Small intestine (tissue), 7 donors: Measurements from ENCODE around the gene AKAP6. TPM values are rescaled to one million over a fixed set of nuclear protein-coding genes. Genes with fewer than 3 reads are reported as not detected.

Experiments
- DNase-seq, 2 donors: peaks; one replicate each; pipeline versions ENCODE4 v3.0.0 to v3.0.0-alpha.2; 2013
- FAIRE-seq: peaks from 2 replicates; lab custom pipeline; 2012; peaks lifted over from hg19 to GRCh38; lab: Jason Lieb, UNC
- H3K27ac ChIP-seq, 3 donors: one replicate each; pipeline ENCODE4 v1.5.1; 2013; ENCODE audit warnings: low read length in 2 of 3, mild to moderate bottlenecking in 2 of 3, control low read depth in 1 of 3, inconsistent platforms in 1 of 3, low read depth in 1 of 3, moderate library complexity in 1 of 3
- H3K27me3 ChIP-seq, 3 donors: one replicate each; pipeline ENCODE4 v1.6.1; 2013; ENCODE audit warnings: low read length in 3 of 3, inconsistent platforms in 1 of 3; ENCODE audit not compliant: control insufficient read depth in 3 of 3, insufficient read depth in 3 of 3
- H3K36me3 ChIP-seq, 3 donors: one replicate each; pipeline ENCODE4 v1.6.1; 2013; ENCODE audit warnings: low read length in 3 of 3, inconsistent platforms in 1 of 3, low read depth in 1 of 3, mild to moderate bottlenecking in 1 of 3, moderate library complexity in 1 of 3; ENCODE audit not compliant: control insufficient read depth in 3 of 3, insufficient read depth in 2 of 3
- H3K4me1 ChIP-seq, 3 donors: one replicate each; pipeline ENCODE4 v1.6.1; 2013; ENCODE audit warnings: low read length in 2 of 3, inconsistent platforms in 1 of 3, low read depth in 1 of 3, mild to moderate bottlenecking in 1 of 3, moderate library complexity in 1 of 3; ENCODE audit not compliant: control insufficient read depth in 3 of 3, insufficient read depth in 2 of 3
- H3K4me3 ChIP-seq, 3 donors: one replicate each; pipeline ENCODE4 v1.5.1; 2013; ENCODE audit warnings: low read length in 3 of 3, control low read depth in 1 of 3, inconsistent platforms in 1 of 3, low read depth in 1 of 3, mild to moderate bottlenecking in 1 of 3, moderate library complexity in 1 of 3
- H3K9me3 ChIP-seq, 2 donors: one replicate each; pipeline ENCODE4 v1.6.1; 2013; ENCODE audit warnings: low read depth in 1 of 2, low read length in 1 of 2; ENCODE audit not compliant: control insufficient read depth in 2 of 2, insufficient read depth in 1 of 2
- WGBS, 3 donors: extraction: QIAGEN DNeasy Blood & Tissue Kit; methylation state at CpG; one replicate each; pipeline ENCODE4 v1.1.7; 2013; 5-methylcytosine and 5-hydroxymethylcytosine counted together
- polyA plus RNA-seq, 4 donors: library from polyadenylated mRNA; stranded (reverse) in 3 of 4; unstranded in 1 of 4; fragments of 200-250 nt in 3 of 4; fragments of 120-200 nt in 1 of 4; gene quantifications; one replicate each; pipeline versions ENCODE4 v1.2.1 to v1.2.3, GENCODE V29; 2013
- donor health status: healthy with polysubstance abuse.
- donor health status: control.
- donor health status: control.
- donor health status: Bipolar disorder and iron deficiency.
- donor health status: healthy.

The AKAP6 gene
- polyA plus RNA-seq, 4 donors, result 0.45 to 3.6 (median 0.96) TPM

DNA sequence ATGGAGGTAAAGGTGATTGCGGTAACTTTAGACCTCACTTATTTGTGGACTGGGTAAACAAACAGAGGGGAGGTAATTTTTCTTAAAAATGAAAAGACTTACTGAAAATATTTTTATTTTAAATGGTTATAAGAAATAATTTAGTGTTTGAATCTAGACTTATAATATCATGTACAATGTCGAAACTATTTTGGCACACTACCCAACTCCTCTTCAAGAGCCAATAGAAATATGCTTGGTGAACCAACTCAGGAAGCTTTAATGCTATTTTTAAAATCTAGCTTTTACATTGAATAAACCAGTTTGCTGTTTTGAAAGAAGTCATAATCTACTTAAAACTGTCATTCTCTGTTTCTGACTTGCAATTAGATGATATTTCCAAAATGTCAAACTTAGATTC lies 433.8 kb downstream of the AKAP6 start:
- H3K36me3 ChIP-seq, result no peaks in the 10 kb centered on the region
- H3K27me3 ChIP-seq, result no peaks in the 10 kb centered on the region
- WGBS, 3 donors, result 78 to 92% (median 90%) methylated on average over 2 of the region's 2 CpGs
- no peak for FAIRE-seq
- no peaks in the 10 kb centered on the region for H3K9me3 ChIP-seq
- no peak overlapping the region for H3K27ac ChIP-seq
- no peaks in the 10 kb centered on the region for H3K4me1 ChIP-seq
- no peak overlapping the region for H3K4me3 ChIP-seq
- no peak for DNase-seq

- no peaks in the 10 kb centered on the region for H3K36me3 ChIP-seq
- FAIRE-seq, result no peak
- no peak overlapping the region for H3K27ac ChIP-seq
- no peaks in the 10 kb centered on the region for H3K4me1 ChIP-seq
- H3K9me3 ChIP-seq, result no peaks in the 10 kb centered on the region
- 79 to 87% (median 80%) methylated on average over 1 of the region's 1 CpG for WGBS, 3 donors
- no peaks in the 10 kb centered on the region for H3K27me3 ChIP-seq
- H3K4me3 ChIP-seq, result no peak overlapping the region
- DNase-seq, result no peak
Observed at GRCh38 chr14:32763673-32764072, 434.6 kb downstream of the AKAP6 start.

GRCh38 chr14:32764131-32764530 lies 435.0 kb downstream of the AKAP6 start:
- no peaks in the 10 kb centered on the region for H3K36me3 ChIP-seq
- no peak overlapping the region for H3K27ac ChIP-seq
- DNase-seq, result no peak
- H3K9me3 ChIP-seq, result no peaks in the 10 kb centered on the region
- no peak overlapping the region for H3K4me3 ChIP-seq
- no peaks in the 10 kb centered on the region for H3K27me3 ChIP-seq
- no peak for FAIRE-seq
- no peaks in the 10 kb centered on the region for H3K4me1 ChIP-seq

GRCh38 chr14:32770422-32770821 lies 441.3 kb downstream of the AKAP6 start:
- no peaks in the 10 kb centered on the region for H3K4me1 ChIP-seq
- no peaks in the 10 kb centered on the region for H3K27me3 ChIP-seq
- H3K4me3 ChIP-seq, result no peak overlapping the region
- DNase-seq (no peak), FAIRE-seq (no peak)
- no peaks in the 10 kb centered on the region for H3K36me3 ChIP-seq
- no peaks in the 10 kb centered on the region for H3K9me3 ChIP-seq
- no peak overlapping the region for H3K27ac ChIP-seq

DNA sequence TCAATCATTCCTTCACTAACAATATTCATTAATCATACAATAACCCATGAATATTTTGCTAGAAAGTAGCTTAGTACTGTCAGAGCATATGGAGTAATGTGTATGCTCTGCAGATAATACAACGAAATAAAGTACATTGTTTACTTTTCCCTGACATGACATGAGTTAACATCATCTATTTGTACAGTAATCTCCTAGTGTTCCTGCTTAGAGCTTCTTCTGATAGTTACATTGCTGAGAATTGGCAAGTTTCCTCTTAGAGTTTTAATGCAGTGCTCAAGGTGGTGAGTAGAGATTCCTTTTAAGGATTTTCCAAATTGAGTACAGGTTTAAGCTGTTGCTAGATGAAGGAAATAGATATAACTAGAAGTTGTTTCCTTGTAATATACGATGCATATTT lies 445.1 kb downstream of the AKAP6 start:
- DNase-seq (no peak), FAIRE-seq (no peak)
- no peaks in the 10 kb centered on the region for H3K27me3 ChIP-seq
- H3K27ac ChIP-seq, result no peak overlapping the region
- H3K4me1 ChIP-seq, result no peaks in the 10 kb centered on the region
- WGBS, 3 donors, result 56 to 71% (median 67%) methylated on average over 2 of the region's 2 CpGs
- no peaks in the 10 kb centered on the region for H3K9me3 ChIP-seq
- H3K4me3 ChIP-seq, result no peak overlapping the region
- H3K36me3 ChIP-seq, result no peaks in the 10 kb centered on the region

DNA sequence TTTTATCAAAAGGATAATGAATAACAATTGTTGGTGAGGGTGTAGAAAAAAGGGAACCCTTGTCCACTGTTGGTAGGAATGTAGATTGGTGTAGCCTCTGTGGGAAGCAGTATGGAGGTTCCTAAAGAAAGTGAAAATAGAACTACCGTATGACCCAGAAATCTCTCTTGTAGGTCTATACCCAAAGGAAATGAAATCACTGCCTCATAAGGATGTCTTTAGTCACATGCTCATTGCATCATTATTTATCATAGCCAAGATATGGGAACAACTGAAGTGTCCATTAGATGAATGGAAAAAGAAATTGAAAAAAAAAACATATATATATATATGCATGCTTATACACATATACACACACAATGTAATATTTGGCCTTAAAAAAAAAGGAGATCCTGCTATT lies 450.7 kb downstream of the AKAP6 start:
- Histone ChIP-seq H3K9me3 (no peaks in the 10 kb centered on the region), H3K36me3 (no peaks in the 10 kb centered on the region), H3K4me1 (no peaks in the 10 kb centered on the region), H3K27me3 (no peaks in the 10 kb centered on the region), H3K4me3 (no peak overlapping the region), H3K27ac (no peak overlapping the region)
- 90 to 100% (median 91%) methylated on average over 1 of the region's 1 CpG for WGBS, 3 donors
- FAIRE-seq (no peak), DNase-seq (no peak)

DNA sequence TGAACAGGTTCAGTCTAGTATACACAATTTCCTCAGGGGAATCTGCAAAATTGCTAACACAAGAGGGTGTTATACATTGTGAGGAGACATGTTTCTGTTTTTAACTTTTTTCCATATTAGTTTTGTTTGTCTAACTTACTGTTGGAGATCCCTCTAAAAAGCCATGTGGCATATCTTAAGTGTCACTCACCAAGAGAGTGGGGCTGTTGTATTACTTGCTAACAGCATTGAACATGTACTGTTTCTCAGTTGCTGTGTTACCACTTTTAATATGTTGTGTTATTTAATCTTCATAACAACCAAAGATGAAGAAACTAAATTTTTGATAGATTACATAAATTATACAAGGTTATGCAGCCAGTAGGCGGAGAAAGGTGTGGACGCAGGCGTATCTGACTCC lies 455.3 kb downstream of the AKAP6 start:
- DNase-seq, result no peak
- FAIRE-seq, result no peak
- no peak overlapping the region for H3K27ac ChIP-seq
- no peaks in the 10 kb centered on the region for H3K27me3 ChIP-seq
- no peak overlapping the region for H3K4me3 ChIP-seq
- peaks cover 0 to 13% of the 10 kb centered on the region in 2 donors for H3K9me3 ChIP-seq
- 82 to 93% (median 92%) methylated on average over 3 of the region's 3 CpGs for WGBS, 3 donors
- H3K36me3 ChIP-seq, result no peaks in the 10 kb centered on the region
- no peaks in the 10 kb centered on the region for H3K4me1 ChIP-seq

GRCh38 chr14:32785585-32785984 lies 456.5 kb downstream of the AKAP6 start:
- peaks cover 0 to 14% of the 10 kb centered on the region in 2 donors for H3K9me3 ChIP-seq
- DNase-seq, result no peak
- H3K27me3 ChIP-seq, result no peaks in the 10 kb centered on the region
- H3K36me3 ChIP-seq, result no peaks in the 10 kb centered on the region
- no peaks in the 10 kb centered on the region for H3K4me1 ChIP-seq
- H3K4me3 ChIP-seq, result no peak overlapping the region
- no peak overlapping the region for H3K27ac ChIP-seq
- no peak for FAIRE-seq
- 61 to 67% (median 65%) methylated on average over 4 of the region's 4 CpGs for WGBS, 3 donors

- Histone ChIP-seq H3K27me3 (no peaks in the 10 kb centered on the region), H3K4me3 (no peak overlapping the region), H3K9me3 (peaks cover 0 to 14% of the 10 kb centered on the region in 2 donors), H3K4me1 (no peaks in the 10 kb centered on the region), H3K27ac (no peak overlapping the region), H3K36me3 (no peaks in the 10 kb centered on the region)
- 81 to 85% (median 83%) methylated on average over 3 of the region's 3 CpGs for WGBS, 3 donors
- FAIRE-seq, result no peak
- DNase-seq, result no peak
Observed at GRCh38 chr14:32786886-32787285, 457.8 kb downstream of the AKAP6 start.
